NOMO-1 treated with DMSO at 0.1 percent for 48 hours (cell line): Measurements from ENCODE around the gene TRNP1.
"Not testable (repeated sequence)": the region's sequence is repeated elsewhere in the genome, so short reads cannot be mapped to it uniquely, and the experiment has no call there.

Source experiments
- DNase-seq: peaks from one replicate; lab custom pipeline; 2025; ENCODE audit not compliant: unreplicated experiment; lab: John Stamatoyannopoulos, UW

TRNP1 gene, protein sequence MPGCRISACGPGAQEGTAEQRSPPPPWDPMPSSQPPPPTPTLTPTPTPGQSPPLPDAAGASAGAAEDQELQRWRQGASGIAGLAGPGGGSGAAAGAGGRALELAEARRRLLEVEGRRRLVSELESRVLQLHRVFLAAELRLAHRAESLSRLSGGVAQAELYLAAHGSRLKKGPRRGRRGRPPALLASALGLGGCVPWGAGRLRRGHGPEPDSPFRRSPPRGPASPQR

DNA sequence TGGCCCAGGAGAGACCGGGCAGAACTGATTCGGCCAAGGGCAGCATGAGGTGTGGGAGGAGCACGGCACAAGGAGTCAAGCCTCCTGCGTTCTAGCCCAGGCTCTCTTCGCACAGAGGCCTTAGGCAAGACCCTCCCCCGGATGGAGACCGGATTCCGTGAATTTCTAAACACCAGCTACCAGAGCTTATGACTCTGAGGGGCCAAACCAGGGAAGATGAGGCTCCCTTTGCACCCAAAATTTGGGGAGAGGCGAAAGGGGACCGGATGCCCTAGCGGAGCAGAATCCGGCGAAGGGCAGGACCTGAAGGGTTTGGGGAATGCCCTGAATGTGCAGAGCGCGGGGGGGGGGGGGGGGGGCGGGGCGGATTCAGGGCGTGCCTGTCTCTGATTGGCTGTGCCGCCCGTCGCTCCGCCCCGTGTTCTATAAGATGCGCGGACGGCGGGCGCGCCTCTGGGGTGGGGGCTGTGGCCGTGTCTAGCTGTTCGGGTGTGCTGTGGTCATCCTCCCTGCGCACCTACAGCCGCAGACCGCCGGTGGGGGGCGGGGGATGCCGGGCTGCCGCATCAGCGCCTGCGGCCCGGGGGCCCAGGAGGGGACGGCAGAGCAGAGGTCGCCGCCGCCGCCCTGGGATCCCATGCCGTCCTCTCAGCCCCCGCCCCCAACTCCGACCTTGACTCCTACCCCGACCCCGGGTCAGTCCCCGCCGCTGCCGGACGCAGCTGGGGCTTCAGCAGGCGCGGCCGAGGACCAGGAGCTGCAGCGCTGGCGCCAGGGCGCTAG, at the start of gene TRNP1:
Gene TRNP1 (plus strand): TSS at position 456 of the 783 bp plus-strand sequence. CDS start 95 bp downstream, at position 551.
- no peak for DNase-seq

DNA sequence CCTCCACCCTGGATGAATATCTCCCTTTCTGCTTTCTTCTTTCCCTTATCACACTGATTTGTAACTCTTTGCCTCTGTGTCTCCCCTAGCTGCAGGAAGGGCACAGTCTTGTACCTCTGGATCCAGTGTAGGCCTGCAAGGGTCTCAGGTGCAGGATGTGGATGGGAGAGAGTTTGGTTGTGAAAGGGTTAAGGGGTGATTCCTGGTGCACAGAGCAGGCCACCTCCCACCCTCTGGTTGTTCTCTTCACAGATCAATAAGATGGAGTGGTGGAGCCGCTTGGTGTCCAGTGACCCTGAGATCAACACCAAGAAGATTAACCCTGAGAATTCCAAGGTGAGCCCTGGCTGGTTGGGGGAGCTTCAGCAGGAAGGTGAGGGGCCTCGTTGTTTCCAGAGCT, 48.4 kb upstream of the TRNP1 start:
- DNase-seq = no peak

DNA sequence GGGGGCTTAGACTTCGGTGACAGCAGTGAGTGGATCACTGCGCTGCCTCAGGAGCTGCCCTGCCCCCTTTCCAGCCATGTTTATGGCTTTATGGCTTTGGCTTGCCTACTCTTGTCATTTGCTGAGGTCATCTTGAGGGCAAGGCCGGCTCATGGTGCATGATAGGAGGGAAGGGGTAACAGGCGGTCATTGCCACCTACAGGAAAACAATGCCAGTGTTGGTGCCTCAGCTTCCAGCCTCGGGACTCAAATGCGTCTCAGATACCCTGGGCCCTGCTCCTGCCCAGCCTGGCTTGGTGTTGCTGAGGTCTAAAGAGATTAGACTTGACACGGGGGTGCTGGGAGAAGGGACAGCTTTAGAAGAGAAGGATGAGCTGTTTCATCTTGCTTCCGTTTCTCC, 47.8 kb upstream of the TRNP1 start:
- no peak for DNase-seq

DNA sequence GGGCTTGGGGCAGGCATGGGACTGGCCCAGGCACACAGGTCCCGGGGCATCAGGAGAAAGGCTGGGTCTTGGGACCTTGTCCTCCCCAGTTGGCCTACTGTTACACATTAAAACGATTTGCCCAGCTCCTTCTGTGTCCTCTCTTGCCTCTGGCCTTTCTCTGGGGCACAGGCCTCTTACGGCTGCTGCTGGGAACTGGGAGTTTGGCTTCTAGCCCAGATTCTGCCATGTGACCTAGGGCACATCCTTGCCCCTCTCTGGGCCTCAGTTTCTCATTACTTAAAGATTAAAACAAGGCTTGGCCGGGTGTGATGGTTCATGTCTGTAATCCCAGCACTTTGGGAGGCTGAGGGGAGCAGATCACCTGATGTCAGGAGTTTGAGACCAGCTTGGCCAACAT, 47.2 kb upstream of the TRNP1 start:
- no peak for DNase-seq

DNA sequence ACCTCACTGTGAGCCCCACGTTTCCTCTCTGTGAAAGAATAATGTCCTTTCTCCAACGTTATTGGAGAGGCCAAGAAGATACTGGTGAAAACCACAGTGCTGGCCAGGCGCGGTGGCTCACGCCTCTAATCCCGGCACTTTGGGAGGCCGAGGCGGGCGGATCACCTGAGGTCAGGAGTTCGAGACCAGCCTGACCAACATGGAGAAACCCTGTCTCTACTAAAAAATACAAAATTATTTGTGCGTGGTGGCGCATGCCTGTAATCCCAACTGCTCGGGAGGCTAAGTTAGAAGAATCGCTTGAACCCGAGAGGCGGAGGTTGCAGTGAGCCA, 44.8 kb upstream of the TRNP1 start:
- DNase-seq = not testable (repeated sequence)

DNA sequence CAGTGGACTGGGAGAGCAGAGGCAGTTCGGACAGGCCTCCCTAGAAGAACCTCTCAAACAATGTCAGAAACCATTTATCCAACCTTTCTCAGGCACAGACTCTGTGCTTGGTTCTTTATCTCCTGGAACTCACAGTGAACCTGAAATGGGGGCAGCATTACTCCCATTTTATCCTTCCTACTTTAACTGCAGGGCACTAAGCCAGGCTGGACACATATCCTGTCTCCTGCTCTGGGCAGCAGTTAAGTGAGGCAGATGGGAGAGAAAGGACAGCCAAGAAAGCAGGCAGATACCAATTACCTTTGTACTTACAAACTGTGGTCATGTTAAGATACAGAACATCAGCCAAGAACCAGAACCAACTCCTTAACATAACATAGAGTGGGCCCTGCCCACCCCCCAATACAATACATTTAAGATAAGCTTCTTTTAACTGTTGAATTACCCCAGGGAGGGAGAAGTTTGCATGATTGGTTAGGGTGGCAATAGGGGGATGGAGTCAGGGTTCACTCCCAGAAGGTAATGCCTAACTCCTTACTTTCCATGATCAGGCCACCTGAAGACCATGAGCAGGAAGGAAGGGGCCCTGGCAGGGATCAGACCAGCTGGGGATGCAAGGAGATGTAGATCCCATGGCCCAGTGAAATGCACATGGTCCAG, 44.1 kb upstream of the TRNP1 start:
- no peak for DNase-seq

DNA sequence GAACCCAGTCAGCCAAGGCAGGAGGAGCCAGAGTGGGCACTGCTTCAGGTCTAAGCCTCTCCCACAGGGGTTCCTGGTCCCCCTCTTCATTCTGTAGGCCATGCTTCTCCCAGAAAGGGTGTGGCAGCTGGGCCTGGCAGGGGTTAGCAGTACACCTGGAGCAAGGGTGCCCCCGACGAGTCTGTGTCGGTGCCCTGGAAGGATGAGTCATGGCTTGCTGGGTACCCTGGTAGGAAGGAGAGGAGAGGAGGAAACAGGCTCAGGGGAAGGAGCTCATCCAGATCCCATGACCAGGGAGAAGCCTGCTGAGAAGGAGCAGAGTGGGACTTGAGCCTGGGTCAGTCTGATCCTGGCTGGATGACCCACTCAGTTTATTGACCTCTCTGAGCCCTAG, 43.6 kb upstream of the TRNP1 start:
- no peak for DNase-seq

DNA sequence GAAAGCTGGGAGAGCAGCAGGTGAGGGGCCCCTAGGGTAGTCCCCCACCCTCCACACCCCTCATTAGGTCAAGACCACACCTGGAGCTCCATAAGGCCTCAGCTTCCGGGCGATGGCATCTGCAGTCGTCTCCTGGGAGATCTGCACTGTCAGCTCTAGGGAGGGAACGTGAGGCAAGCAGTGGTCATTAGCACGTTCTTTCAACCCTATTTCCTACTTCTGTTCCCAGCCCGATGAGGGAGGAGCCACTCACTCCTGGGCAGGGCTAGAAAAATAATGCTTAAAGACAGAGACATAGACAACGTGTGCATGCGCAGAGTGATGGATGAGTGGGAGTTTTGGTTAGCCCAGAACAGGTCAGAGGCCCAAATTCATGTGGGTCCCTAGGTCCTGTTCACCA, 42.9 kb upstream of the TRNP1 start:
- DNase-seq = no peak

DNA sequence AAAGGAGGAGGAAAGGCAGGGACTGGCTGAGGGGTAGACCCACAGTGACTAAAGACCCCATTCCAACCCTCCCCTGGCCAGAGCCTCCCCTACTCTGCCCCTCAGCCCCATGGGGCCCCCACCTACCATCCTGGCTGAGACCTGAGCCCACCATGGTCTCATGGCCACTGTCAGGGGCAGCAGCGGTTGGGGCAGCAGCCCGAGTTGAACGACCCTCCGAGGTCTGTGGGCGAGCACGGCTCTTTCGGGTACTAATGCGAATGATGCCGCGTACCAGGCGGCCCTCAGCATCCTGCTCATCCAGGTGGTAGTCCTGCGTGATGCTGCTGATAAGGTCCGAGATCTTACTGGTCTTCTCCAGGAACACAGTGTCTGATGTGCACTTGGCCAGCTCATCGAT, 42.3 kb upstream of the TRNP1 start:
- DNase-seq = no peak

DNA sequence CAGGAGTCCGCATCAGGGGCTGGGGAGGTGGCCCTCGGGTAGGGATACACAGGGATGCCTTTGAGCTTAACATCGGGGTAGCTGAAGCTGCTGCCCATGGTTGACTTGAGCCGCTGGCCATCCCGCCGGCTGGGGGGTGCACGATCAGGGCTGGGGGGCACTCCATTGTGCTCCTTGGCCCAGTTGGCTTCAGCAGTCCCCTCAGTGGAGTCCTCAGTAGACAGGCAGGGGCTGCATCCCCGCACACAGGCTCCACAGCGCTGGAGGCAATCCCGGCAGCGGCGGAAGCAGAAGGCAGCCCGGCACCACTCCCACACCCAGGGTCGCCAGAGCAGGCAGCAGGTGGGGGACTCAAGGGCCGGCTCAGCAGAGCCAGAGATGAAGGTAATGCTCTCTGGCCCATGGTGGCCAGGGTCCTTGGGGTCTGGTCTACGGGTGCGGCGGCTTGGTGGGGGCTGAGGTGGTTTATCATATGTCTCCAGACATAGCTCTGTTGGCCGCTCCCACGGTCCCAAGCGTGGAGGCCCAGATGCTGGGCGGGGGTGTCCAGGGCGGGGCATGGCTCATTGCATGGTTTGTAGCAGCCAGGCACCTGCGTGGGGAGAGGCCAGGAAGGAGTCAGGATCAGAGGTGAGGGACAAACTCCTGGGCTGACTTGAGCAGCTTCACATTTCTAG, 41.5 kb upstream of the TRNP1 start:
- DNase-seq = no peak

DNA sequence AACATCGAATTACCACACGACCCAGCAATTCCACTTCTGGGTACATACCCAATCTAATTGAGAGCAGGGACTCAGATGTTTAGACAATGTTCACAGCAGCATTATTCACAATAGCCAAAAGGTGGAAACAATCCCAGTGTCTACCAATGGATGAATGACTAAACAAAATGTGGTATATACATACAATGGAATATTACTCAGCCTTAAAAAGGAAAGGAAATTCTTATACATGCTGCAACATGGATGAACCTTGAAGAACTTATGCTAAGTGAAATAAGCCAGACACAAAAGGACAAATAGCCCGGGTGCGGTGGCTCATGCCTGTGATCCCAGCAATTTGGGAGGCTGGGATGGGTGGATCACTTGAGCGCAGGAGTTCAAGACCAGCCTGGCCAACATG, 40.1 kb upstream of the TRNP1 start:
- DNase-seq = no peak

DNA sequence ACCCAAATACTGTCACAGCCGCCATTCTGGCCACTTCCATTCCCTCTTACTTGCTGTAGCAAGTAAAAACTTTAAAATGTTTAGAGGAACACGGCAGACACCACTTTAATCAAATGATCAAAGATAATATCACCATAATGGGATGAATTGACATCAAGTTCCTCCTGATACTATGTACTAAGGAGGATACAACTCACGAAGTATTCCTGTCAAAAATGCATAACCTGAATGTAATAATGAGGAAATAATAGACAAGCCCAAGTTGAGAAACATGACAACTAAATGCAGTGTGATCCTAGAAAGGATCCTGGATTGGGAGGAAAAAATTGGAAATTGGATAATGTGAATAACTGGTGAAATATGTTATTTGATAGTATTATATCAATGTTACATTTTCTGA, 37.2 kb upstream of the TRNP1 start:
- no peak for DNase-seq

DNA sequence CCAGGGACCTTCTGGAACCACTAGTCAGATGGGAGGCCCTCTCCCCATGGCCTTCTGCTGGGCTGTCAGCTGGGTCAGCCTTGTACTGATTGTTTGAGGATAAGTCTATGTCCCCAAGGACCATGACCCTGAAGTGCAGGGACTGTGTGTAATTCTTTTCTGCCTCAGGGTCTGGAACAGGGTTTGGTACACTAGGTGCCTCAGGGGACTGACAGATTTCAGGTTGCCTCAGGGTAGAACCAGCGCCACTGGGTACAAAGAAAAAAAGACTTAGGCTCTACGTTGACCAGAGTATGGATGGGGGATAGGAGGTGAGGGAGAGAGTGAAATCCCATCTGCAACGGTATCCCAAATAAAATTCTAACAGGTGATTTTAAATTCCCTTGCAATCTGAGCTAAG, 36.2 kb upstream of the TRNP1 start:
- DNase-seq = no peak

DNA sequence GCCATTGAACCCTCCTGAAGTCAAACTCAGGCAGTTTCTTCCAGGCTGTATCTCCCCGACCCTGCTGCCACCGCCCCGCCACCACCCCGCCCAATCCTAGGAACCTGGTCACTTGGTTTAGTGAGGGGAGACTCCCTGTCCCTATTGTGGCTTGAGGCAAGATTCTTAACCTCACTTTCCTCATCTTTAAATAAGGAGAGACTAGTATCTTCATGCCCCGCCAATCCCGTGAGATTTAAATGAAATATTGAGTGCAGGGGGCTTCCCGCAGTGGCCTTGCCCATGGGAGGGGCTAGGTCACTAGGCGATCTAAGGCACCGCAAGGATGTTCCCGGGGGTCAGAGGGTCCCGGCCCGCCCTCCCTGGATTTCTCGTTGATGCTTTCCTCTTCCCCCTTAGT, 34.2 kb upstream of the TRNP1 start:
- DNase-seq = no peak

DNA sequence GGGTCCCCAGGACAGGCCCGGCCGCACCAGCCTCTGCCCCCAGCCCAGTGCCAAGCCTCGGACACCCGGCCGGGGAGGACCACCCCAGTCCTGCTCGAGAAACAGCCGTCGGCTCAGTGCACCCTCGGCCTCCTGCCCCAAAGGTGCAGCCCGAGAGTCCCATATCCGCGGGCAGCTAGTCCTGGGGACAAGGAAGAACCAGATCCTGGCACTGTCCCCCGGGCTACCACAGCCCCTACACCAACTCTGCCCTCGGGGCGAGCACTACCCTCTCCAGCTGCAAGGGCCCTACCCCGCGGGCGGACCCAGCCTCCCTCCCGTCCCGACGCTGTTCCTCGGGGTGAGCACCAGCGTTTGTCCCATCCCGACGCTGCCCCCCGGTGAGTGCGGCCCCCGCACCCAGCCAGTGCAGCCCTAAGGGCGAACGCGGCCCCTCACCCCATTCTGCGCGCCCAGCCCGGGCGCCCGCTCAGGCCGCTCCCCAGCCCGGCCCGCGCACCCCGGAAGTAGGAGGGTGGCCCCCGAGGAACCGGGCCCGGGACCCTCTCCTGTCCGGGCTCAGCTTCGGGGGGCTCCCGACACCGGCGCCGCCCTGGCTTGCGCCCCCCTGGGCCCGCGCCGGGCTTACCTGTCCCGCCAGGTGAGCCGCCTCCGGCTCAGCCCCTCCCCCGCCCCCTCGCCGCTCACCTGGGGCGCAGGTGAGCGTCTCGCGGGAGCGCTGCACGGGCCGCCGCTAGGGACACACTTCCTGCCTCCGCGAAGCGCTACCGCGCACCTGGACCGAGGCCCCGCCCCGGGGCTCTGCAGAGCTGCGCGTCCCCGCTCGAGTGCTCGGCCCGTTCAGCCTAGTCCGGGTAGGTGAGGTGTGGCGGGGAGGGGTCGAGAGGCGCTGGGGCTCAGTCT, 33.5 kb upstream of the TRNP1 start, which contains the start of gene KDF1:
Gene KDF1 (minus strand): TSS at position 747 of the 903 bp plus-strand sequence. CDS start 8,088 bp downstream, outside the sequence.
- no peak for DNase-seq

DNA sequence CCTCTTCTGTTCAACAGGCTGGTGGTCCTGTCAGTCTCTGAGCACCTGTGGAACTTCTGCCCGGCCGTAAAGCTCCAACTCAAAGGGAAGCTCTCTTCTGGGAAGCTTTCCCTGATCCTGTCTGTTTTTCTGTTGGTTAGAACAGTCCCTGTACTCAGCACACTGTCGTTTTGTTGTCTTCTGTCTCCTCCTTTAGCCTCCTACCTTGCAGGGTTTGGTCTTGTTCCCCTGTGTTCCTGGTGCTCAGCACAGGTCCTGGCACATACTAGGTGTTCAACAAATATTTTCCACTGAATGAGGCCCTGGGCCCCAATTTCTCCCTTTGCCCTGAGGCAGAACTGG, 32.9 kb upstream of the TRNP1 start:
- DNase-seq = no peak

DNA sequence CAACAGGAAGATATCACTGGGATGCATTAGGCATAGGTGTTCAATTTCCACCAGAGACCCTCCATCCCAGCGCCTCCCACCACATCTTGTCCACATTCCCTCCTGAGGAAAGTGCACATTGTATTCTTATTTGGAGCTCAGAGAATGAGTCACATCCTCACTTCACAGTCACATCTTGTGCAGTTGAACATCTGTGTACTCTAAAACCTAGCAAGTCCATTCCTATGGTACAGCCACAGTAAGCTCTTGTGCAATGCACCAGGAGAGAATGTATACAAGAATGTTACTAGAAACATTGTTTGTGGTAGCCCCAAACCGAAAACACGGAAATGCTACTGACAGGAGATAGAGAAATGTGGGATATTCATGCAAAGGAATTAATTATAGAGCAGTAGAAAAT, 31.7 kb upstream of the TRNP1 start:
- no peak for DNase-seq

DNA sequence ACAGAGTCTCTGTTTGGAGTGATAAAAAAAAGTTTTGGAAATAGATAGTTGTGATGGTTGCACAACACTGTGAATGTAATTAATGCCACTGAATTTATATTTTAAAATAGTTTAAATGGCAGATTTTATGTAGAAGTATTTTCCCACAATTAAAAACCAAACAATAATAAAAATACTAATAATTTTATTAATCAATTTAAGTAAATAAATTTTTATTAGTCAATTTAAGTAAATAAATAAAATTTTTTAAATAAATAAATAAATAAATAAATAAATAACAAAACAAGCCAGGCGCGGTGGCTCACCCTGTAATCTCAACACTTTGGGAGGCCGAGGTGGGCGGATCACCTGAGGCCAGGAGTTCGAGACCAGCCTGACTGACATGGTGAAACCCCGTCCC, 28.3 kb upstream of the TRNP1 start:
- DNase-seq = no peak

DNA sequence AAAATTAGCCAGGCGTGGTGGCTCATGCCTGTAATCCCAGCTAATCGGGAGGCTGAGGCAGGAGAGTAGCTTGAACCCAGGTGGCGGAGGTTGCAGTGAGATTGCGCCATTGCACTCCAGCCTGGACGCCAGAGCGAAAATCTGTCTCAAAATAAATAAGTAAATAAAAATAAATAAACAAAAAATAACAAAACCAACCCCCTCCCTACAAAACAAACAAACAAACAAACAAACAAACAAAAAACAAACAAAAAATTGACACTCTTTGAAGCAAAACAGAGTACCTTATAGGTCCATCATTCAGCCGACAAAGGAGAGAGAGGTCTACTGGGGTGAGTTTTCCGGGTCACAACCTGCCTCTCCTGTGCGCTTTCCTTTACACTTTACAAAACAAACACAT, 27.9 kb upstream of the TRNP1 start:
- no peak for DNase-seq

DNA sequence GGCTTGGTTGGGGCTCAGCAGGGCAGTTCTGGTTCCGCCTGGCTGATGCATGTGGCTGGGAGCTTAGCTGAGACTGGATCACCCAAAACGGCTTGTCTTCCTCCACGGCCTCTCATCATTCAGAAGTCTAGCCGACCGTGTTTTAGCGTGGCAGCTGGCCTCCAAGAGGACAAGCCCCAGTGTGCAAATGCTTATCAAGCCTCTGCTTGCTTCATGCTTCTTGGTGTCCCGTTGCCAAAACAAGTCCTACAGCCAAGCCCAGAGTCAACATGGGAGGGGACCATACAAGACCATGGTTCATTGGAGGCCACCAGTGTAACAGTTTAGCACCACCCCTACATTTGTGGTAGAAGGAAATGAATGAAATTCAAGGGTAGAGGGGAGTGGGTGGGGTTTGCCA, 22.7 kb upstream of the TRNP1 start:
- DNase-seq = no peak

DNA sequence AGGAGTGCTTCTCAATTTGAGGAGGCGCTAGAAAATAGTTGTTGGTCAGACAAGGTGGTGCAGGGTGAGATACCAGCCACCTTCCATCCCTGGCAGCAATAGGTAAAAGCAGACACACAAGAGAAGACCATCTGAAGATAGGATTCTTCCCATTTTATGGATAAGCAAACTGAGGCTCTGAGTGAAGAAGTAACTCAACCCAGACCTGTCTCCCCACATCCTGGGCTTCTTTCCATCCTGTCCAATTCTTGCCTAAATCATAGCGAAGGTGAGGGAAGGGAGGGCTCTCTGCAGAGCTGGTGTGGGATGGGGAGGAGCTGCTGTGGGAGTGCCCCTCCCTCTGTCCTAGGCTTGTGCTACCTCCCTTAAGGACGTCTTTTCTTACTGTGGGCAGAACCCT, 21.9 kb upstream of the TRNP1 start:
- no peak for DNase-seq
